AG04450 (cell line): ENCODE measurements around the gene OR7G2. TPM values are rescaled to one million over a fixed set of nuclear protein-coding genes. Genes with fewer than 3 reads are reported as not detected.

Source experiments
- CTCF ChIA-PET: fragments of 300-600, 350-600 bp; formaldehyde crosslinking; extraction: SDS; loops from one replicate; lab custom pipeline; 2022; ENCODE audit warnings: antibody characterized with exemption, inconsistent platforms; lab: Charles Lee
- POLR2A ChIA-PET: fragments of 350-600 bp; formaldehyde crosslinking; extraction: SDS; loops from one replicate; lab custom pipeline; 2021; ENCODE audit warnings: antibody characterized with exemption, inconsistent platforms; lab: Yijun Ruan, JAX
- DNase-seq: peaks from one replicate; pipeline ENCODE4 v3.0.0-alpha.2; 2011; ENCODE audit warnings: low read depth, low spot score
- H3K27ac ChIP-seq: one replicate; pipeline ENCODE4 v1.5.1; 2012; ENCODE audit warnings: low read depth, low read length, control low read depth
- H3K27me3 ChIP-seq: one replicate; pipeline ENCODE4 v1.6.0; 2012; ENCODE audit warnings: low read length; ENCODE audit not compliant: control insufficient read depth, insufficient read depth
- H3K4me3 ChIP-seq: 2 replicates; pipeline ENCODE4 v1.5.1; 2011; ENCODE audit warnings: mild to moderate bottlenecking, low read depth, low read length, control low read depth
- H3K9me3 ChIP-seq: 2 replicates; pipeline ENCODE4 v1.5.1; 2012; ENCODE audit warnings: low read length; ENCODE audit not compliant: control insufficient read depth, insufficient read depth
- polyA minus RNA-seq: library from RNA; depleted of rRNA, polyadenylated mRNA; stranded (reverse); fragments of >200 nt; gene quantifications from 2 replicates; pipeline ENCODE4 v1.2.3, GENCODE V29; 2011; rRNA and poly(A)+ RNA removed
- polyA plus RNA-seq: library from polyadenylated mRNA; depleted of rRNA; stranded (reverse); fragments of >200 nt; gene quantifications from 2 replicates; pipeline ENCODE4 v1.2.3, GENCODE V29; 2011; rRNA removed
- TF ChIP-seq, protein P1 (sequence below): IDR thresholded peaks from 2 replicates; pipeline ENCODE4 v1.5.1; 2011; ENCODE audit warnings: low read depth, low read length, control low read depth, inconsistent platforms

OR7G2 gene
- polyA plus RNA-seq (not detected in 2 replicates), polyA minus RNA-seq (not detected in 2 replicates)

DNA sequence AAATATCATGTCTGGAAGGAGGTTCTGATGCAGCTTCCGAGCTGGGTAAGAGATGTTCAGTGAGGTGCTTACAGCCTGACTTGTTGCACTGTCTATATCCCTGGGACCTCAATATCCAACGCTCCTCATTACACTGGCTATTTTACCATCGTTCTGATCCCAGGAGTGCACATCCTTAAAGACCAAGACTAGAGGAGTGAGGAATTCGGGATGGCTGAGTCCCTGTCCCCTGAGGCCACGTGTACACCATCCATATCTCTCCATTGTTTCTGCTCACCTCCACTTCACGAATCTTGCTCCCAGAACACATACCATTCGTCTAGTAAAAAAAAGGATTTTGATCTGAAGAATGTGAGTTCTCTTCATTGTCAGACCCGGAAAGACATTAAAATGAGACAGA, at the start of gene OR7G2:
Gene OR7G2, minus strand, starts transcription at position 101 of the 400 bp plus-strand sequence. CDS start 4,232 bp downstream, outside the sequence.
- Histone ChIP-seq H3K4me3 (no peak within 1 kb of the TSS), H3K27me3 (no peaks in the 10 kb centered on the region), H3K27ac (no peak within 1 kb of the TSS), H3K9me3 (peaks cover 35% of the 10 kb centered on the region)
- no peak for DNase-seq
- ChIA-PET POLR2A (no interaction called here), CTCF (no interaction called here)
- TF ChIP-seq, protein P1, sequence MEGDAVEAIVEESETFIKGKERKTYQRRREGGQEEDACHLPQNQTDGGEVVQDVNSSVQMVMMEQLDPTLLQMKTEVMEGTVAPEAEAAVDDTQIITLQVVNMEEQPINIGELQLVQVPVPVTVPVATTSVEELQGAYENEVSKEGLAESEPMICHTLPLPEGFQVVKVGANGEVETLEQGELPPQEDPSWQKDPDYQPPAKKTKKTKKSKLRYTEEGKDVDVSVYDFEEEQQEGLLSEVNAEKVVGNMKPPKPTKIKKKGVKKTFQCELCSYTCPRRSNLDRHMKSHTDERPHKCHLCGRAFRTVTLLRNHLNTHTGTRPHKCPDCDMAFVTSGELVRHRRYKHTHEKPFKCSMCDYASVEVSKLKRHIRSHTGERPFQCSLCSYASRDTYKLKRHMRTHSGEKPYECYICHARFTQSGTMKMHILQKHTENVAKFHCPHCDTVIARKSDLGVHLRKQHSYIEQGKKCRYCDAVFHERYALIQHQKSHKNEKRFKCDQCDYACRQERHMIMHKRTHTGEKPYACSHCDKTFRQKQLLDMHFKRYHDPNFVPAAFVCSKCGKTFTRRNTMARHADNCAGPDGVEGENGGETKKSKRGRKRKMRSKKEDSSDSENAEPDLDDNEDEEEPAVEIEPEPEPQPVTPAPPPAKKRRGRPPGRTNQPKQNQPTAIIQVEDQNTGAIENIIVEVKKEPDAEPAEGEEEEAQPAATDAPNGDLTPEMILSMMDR = no peak

DNA sequence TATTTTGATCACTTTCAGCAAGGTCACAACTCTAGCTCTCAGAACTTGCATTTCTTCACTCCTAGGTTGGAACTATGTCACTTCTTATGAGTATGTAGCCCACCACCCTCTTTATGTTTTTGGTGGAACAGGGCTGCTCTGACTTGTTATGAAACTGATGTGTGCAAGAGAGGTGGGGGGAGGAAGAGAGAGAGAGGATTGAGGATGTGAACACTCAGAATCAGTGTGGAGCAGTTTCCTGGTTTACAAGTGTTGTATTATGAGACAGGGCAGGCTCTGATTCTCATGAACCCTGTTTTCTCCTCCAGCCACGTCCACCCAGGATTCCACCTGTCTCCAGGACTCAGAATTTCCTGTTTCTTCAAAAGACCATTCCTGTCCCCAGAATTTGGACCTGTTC, 49.0 kb upstream of the OR7G2 start:
- Histone ChIP-seq H3K27me3 (no peaks in the 10 kb centered on the region), H3K9me3 (peaks cover 85% of the 10 kb centered on the region), H3K27ac (no peak overlapping the region), H3K4me3 (no peak overlapping the region)
- CTCF ChIA-PET = no interaction called here
- no peak for DNase-seq
- TF ChIP-seq, protein P1 = no peak
- POLR2A ChIA-PET = no interaction called here

DNA sequence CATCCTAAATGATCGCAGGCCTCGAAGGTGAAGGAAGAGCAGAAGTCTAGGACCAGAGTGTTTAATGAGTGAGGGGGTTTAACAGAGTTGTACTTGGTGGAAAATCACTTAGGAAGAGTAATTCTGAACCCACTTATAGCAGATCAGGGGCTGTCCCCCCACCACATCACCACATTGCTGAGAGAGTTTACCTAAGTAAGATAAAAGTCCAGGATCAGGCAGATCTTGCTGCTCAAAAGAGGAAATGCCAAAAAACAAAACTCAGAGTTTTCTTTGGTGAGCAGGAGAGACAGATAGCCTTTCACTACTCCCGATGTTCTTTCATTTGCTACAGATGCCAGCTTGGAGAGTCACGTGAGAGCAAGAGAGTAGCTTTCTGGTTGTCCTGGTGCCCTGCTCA, 48.3 kb upstream of the OR7G2 start:
- ChIA-PET CTCF (no interaction called here), POLR2A (no interaction called here)
- TF ChIP-seq, protein P1 = no peak
- H3K4me3 ChIP-seq = no peak overlapping the region
- no peak for DNase-seq
- H3K9me3 ChIP-seq = peaks cover 83% of the 10 kb centered on the region
- no peak overlapping the region for H3K27ac ChIP-seq
- no peaks in the 10 kb centered on the region for H3K27me3 ChIP-seq

DNA sequence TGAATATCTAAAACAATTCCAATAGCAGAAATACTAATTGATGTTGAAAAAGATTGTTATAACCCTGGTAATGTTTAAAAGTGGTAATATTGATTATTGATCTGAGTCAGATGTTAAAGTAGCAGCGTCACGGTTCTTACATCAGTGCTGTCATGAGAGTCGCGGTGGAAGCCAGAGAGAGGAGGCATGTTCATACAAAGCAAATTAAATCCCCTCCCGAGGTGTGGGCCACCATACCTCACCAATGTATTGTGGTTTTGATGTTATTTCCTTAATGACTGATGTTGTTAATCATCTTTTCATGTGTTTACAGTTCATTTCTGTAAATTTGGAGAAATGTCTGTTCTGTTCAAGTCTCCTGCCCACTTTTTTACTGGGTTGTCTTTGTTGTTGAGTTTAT, 44.1 kb upstream of the OR7G2 start:
- DNase-seq = no peak
- TF ChIP-seq, protein P1 = no peak
- Histone ChIP-seq H3K9me3 (peaks cover 80% of the 10 kb centered on the region), H3K27ac (no peak overlapping the region), H3K4me3 (no peak overlapping the region), H3K27me3 (no peaks in the 10 kb centered on the region)
- ChIA-PET POLR2A (no interaction called here), CTCF (no interaction called here)

DNA sequence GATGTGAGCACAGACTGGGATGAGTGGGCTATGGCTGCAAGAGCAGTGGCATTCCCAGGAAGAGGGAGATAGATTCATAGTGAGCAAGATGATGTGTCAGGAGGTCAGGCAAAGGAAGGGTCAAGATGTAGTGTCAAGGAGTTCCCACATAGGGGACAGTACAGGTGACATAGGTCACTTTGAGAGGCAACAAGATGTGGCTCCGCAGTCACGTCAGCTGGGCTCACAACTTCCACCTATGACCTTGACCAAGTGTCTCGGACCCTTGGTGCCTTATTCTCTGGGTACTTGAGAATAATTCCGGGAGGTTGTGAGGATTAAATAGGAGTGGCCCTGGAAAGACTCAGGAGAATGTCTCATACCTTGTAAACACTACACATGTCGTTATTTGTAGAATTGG, 43.4 kb upstream of the OR7G2 start:
- POLR2A ChIA-PET = no interaction called here
- H3K4me3 ChIP-seq = no peak overlapping the region
- H3K9me3 ChIP-seq = peaks cover 75% of the 10 kb centered on the region
- H3K27me3 ChIP-seq = no peaks in the 10 kb centered on the region
- CTCF ChIA-PET = no interaction called here
- DNase-seq = no peak
- H3K27ac ChIP-seq = no peak overlapping the region
- TF ChIP-seq, protein P1 = no peak
